Measurements from ENCODE around the gene CHAF1A.

DNA sequence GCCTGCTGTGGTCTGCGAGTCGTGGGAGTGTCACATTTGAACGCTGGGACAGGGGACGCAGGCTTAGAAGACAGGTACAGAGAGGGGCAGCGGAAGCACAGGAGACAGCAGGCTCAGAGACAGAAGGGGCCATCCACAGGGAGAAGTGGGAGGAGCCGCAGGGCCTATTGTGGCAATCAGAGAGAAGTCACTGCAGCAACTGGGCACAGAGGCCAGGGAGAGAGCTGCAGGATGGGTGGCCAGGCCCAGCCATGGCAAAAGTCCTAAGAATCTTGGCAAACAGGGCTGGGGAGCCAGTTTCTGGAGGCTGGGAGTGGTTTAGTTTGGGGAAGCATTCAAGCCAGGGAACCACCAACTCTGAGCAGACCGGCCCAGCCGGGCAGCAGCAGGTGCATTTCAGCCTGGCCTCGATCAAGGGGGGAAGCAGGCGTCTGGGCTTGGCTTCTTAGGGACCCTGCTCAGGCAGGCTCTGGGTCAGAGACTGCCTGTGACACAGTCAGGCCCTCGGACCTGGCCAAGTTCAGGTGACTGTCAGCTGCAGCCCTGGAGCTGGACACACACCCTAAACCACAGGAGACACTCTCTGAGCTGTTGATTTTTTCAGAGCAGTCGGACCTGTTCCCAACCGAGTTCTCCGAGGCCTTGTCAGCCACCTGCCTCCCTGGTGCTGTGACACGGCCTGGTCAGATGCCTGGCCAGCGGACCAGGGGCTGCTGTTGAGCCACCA is 13.9 kb upstream of the CHAF1A start:
- TF ChIP-seq TAF1 (IDR thresholded peaks at IDR 0.05; ENCODE audit: low read depth, low read length) (no peak), POLR2A (IDR thresholded peaks at IDR 0.05; ENCODE audit: low read depth, low read length) (no peak), POLR2AphosphoS5 (IDR thresholded peaks at IDR 0.05; ENCODE audit: low read depth, low read length) (no peak), SPI1 (IDR thresholded peaks at IDR 0.05; ENCODE audit: low read depth, low read length) (no peak), PAX5 (IDR thresholded peaks at IDR 0.05; ENCODE audit: insufficient read depth, low read length, severe bottlenecking) (no peak), POU2F2 (IDR thresholded peaks at IDR 0.05; ENCODE audit: low read depth, low read length) (no peak)

Data from GM12891 (cell line).